Heart left ventricle (tissue), 16 donors: ENCODE results near the gene NFIA. TPM values are rescaled to one million over a fixed set of nuclear protein-coding genes. Genes with fewer than 3 reads are reported as not detected.

Experiments used
- ATAC-seq, 4 donors: fragments of 200-7000 bp; cut with Tn5 transposase; one replicate each; pipeline ENCODE4 v1.9.1; 2020 to 2022; ENCODE audit warnings: moderate library complexity in 4 of 4, mild to moderate bottlenecking in 3 of 4, moderate number of reproducible peaks in 1 of 4
- DNase-seq, 5 donors: peaks; one replicate each; pipeline ENCODE4 v3.0.0-alpha.2; 2020
- H3K27ac ChIP-seq, 12 donors: fragments of 200-600 bp; sonication (generic) in 4 of 12; one replicate each; pipeline versions ENCODE4 v1.5.0 to v1.8.0; 2016 to 2022; ENCODE audit warnings: mild to moderate bottlenecking in 2 of 12
- H3K27me3 ChIP-seq, 9 donors: fragments of 200-600 bp; sonication (generic) in 2 of 9; one replicate each; pipeline versions ENCODE4 v1.5.1 to v1.8.0; 2016 to 2022; ENCODE audit warnings: mild to moderate bottlenecking in 3 of 9
- H3K36me3 ChIP-seq, 9 donors: fragments of 200-600 bp; sonication (generic) in 2 of 9; one replicate each; pipeline versions ENCODE4 v1.5.0 to v1.8.0; 2018 to 2022; ENCODE audit warnings: mild to moderate bottlenecking in 2 of 9
- H3K4me1 ChIP-seq, 12 donors: fragments of 200-600 bp; sonication (generic) in 4 of 12; one replicate each; pipeline versions ENCODE4 v1.5.0 to v1.8.0; 2016 to 2022; ENCODE audit warnings: mild to moderate bottlenecking in 3 of 12
- H3K4me3 ChIP-seq, 12 donors: fragments of 200-600 bp; sonication (generic) in 4 of 12; one replicate each; pipeline versions ENCODE4 v1.5.0 to v1.8.0; 2017 to 2022; ENCODE audit warnings: mild to moderate bottlenecking in 9 of 12, moderate library complexity in 4 of 12
- H3K9me3 ChIP-seq, 12 donors: fragments of 200-600 bp; sonication (generic) in 4 of 12; one replicate each; pipeline versions ENCODE4 v1.5.0 to v1.8.0; 2016 to 2022; ENCODE audit warnings: mild to moderate bottlenecking in 1 of 12
- POLR2A ChIP-seq, 2 donors: fragments of 450-650 bp; IDR thresholded peaks; one replicate each; pipeline ENCODE4 v1.6.1; 2017; ENCODE audit warnings: antibody characterized with exemption in 2 of 2, mild to moderate bottlenecking in 2 of 2, moderate library complexity in 2 of 2
- WGBS, 4 donors: extraction: QIAGEN DNeasy Blood & Tissue Kit in 2 of 4; methylation state at CpG; one replicate each; pipeline versions ENCODE4 v1.1.5 to v1.1.7; 2013 to 2018; 5-methylcytosine and 5-hydroxymethylcytosine counted together
- intact Hi-C, 10 donors: fragments of 100-400 bp; cut with DNase I; formaldehyde crosslinking; loops; one replicate each; pipeline versions ENCODE4 v1.11.1 to v1.14.2; 2022
- polyA plus RNA-seq, 2 donors: library from polyadenylated mRNA; stranded (reverse); fragments of 200-250 nt; gene quantifications; one replicate each; pipeline ENCODE4 v1.2.3, GENCODE V29; 2013
- total RNA-seq, 9 donors: library from RNA; depleted of rRNA in 2 of 9; stranded (reverse); fragments of >200 nt in 2 of 9; fragmentation: NEBNext Ultra II Directional in 3 of 9; extraction: Animal tissue kit (Norgen Biotek cat#: 25700) in 3 of 9; gene quantifications; one replicate each; pipeline versions ENCODE4 v1.1.0 to v1.2.4, GENCODE V29; 2016 to 2023
- TF ChIP-seq, protein P1 (sequence below), 12 donors: fragments of 200-600 bp; sonication (generic) in 4 of 12; IDR thresholded peaks; one replicate each; pipeline versions ENCODE4 v1.5.0 to v1.8.0; 2018 to 2022; ENCODE audit warnings: antibody characterized with exemption in 12 of 12, mild to moderate bottlenecking in 5 of 12
- donor health status: ischemic (EF 13 %, LVEDD 7.1; RV severe dilation, severe dysfunction).
- donor health status: healthy with polysubstance abuse.
- donor health status: DM: no; HTN: yes; CAD: no.
- donor health status: DM: no; HTN: no; CAD: no.
- donor health status: ischemic (EF 25% LVEDD 6.9; RV normal size, moderate dysfunction).
- donor health status: ischemic (EF 25% LVEDD 5.7; RV mildly dilated, moderate dysfunction).
- donor health status: healthy.
- donor health status: DM: yes; HTN: yes; CAD: no.
- donor health status: ischemic (EF 35%, LVEDD 5.7; RV mildly dilated, moderate dysfunction).
- donor health status: nonischemic (EF 11% LVEDD 7.7; RV severe dilation, severe dysfunction).
- donor health status: DM: yes; HTN: yes; CAD: no.
- donor health status: PGD.
- donor health status: ischemic (EF 29% LVEDD 5.4; RV normal size, mild dysfunction).
- donor health status: nonischemic (EF 23%, LVEDD 6.1; RV moderate dilation, normal function).

The NFIA gene
- total and polyA plus RNA-seq, 11 donors, result 12.7 to 121 (median 96.5) TPM

- intact Hi-C loops, result no loop called here
- Histone ChIP-seq H3K4me1 (peaks cover 0 to 15% (median 0%) of the 10 kb centered on the region in 12 donors), H3K27ac (no peak overlapping the region), H3K36me3 (peaks cover 0 to 24% (median 0%) of the 10 kb centered on the region in 9 donors), H3K4me3 (no peak overlapping the region), H3K9me3 (no peaks in the 10 kb centered on the region), H3K27me3 (no peaks in the 10 kb centered on the region)
- 82 to 90% (median 84%) methylated on average over 2 of the region's 2 CpGs for WGBS, 4 donors
- ATAC-seq (no peak), DNase-seq (no peak)
- TF ChIP-seq POLR2A (IDR thresholded peaks at IDR 0.05), result no peak
- TF ChIP-seq, protein P1, sequence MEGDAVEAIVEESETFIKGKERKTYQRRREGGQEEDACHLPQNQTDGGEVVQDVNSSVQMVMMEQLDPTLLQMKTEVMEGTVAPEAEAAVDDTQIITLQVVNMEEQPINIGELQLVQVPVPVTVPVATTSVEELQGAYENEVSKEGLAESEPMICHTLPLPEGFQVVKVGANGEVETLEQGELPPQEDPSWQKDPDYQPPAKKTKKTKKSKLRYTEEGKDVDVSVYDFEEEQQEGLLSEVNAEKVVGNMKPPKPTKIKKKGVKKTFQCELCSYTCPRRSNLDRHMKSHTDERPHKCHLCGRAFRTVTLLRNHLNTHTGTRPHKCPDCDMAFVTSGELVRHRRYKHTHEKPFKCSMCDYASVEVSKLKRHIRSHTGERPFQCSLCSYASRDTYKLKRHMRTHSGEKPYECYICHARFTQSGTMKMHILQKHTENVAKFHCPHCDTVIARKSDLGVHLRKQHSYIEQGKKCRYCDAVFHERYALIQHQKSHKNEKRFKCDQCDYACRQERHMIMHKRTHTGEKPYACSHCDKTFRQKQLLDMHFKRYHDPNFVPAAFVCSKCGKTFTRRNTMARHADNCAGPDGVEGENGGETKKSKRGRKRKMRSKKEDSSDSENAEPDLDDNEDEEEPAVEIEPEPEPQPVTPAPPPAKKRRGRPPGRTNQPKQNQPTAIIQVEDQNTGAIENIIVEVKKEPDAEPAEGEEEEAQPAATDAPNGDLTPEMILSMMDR (IDR thresholded peaks at IDR 0.05), result no peak
Measured at GRCh38 chr1:61370913-61371279, 288.5 kb downstream of the NFIA start.

GRCh38 chr1:61372944-61373343 is 290.6 kb downstream of the NFIA start:
- no peak for TF ChIP-seq POLR2A (IDR thresholded peaks at IDR 0.05)
- TF ChIP-seq, protein P1 (IDR thresholded peaks at IDR 0.05), result no peak
- 92 to 96% (median 95%) methylated on average over 5 of the region's 5 CpGs for WGBS, 4 donors
- DNase-seq, result no peak
- H3K4me1 ChIP-seq, result peaks cover 0 to 16% (median 0%) of the 10 kb centered on the region in 12 donors
- intact Hi-C loops, result no loop called here
- no peaks in the 10 kb centered on the region for H3K27me3 ChIP-seq
- peaks cover 0 to 22% (median 0%) of the 10 kb centered on the region in 9 donors for H3K36me3 ChIP-seq
- H3K27ac ChIP-seq, result no peak overlapping the region
- no peaks in the 10 kb centered on the region for H3K9me3 ChIP-seq
- ATAC-seq, result no peak
- H3K4me3 ChIP-seq, result no peak overlapping the region

- Histone ChIP-seq H3K9me3 (no peaks in the 10 kb centered on the region), H3K27ac (no peak overlapping the region), H3K36me3 (peaks cover 0 to 20% (median 0%) of the 10 kb centered on the region in 9 donors), H3K4me3 (no peak overlapping the region), H3K4me1 (peaks cover 0 to 24% (median 3%) of the 10 kb centered on the region in 12 donors), H3K27me3 (no peaks in the 10 kb centered on the region)
- DNase-seq (no peak), ATAC-seq (no peak)
- intact Hi-C loops, result no loop called here
- WGBS, 4 donors, result 97 to 100% (median 100%) methylated on average over 1 of the region's 1 CpG
- TF ChIP-seq POLR2A (IDR thresholded peaks at IDR 0.05), result no peak
- TF ChIP-seq, protein P1 (IDR thresholded peaks at IDR 0.05), result no peak
Measured at GRCh38 chr1:61374156-61374555, 291.8 kb downstream of the NFIA start.

DNA sequence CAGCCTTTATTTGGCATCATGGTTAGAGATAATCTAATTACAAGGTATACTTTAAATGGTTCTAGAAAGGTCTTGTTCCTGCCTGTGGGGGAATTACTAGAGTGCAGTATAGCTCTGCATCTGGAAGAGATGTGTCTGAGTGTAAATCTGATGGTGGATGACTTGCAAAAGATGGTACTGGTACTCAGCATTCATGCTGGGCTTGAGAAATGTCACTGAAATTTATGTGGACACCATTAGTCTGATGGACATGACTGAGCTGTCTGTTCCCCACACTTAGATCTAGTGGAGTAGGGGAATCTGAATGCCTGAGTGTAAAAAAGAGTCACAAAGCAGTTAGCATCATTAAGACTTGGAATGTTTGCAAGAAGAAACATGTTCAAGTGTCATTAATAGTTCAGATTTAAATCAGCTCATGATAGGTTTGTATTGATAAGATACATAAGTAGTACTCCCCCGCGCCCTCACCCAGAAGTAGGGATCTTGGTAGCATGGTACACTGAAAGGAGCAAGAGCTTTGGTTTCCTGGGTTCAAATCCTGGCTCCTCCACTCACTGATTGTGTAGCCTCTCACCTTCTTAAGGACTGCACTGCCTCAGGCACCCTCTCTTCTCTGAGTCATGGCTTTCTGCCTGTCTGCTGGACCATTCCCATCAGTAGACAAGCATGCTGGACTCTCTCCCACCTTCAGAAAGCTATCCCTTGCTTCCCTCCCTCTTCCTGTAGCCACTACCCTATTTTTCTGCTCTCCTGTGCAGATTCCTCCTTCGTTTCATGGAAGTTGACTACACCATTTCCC is 292.9 kb downstream of the NFIA start:
- H3K4me3 ChIP-seq, result no peak overlapping the region
- no peaks in the 10 kb centered on the region for H3K9me3 ChIP-seq
- no peak overlapping the region for H3K27ac ChIP-seq
- ATAC-seq, result peak in 1 of 4 donors; percentile 33
- DNase-seq, result no peak
- H3K27me3 ChIP-seq, result no peaks in the 10 kb centered on the region
- H3K36me3 ChIP-seq, result peaks cover 0 to 17% (median 0%) of the 10 kb centered on the region in 9 donors
- TF ChIP-seq, protein P1 (IDR thresholded peaks at IDR 0.05), result no peak
- no peak for TF ChIP-seq POLR2A (IDR thresholded peaks at IDR 0.05)
- intact Hi-C loops, result loop anchor here in 1 of 10 donors (5.0 kb wide), 1 partner anchor 473 kb away; no protein-coding TSS in a partner anchor
- 90 to 99% (median 95%) methylated on average over 3 of the region's 3 CpGs for WGBS, 4 donors
- peaks cover 0 to 24% (median 5%) of the 10 kb centered on the region in 12 donors for H3K4me1 ChIP-seq
